Caco-2 (cell line): ENCODE data around the gene LRRC72. TPM values are rescaled to one million over a fixed set of nuclear protein-coding genes. Genes with fewer than 3 reads are reported as not detected.
"Not testable (repeated sequence)": the region's sequence is repeated elsewhere in the genome, so short reads cannot be mapped to it uniquely, and the experiment has no call there.

Source experiments
- BruUV-seq: library from RNA; stranded (reverse); fragments of 400-500 nt; replicated peaks from 2 replicates; lab custom pipeline; 2021; lab: Mats Ljungman, UMichigan
- CTCF ChIA-PET: fragments of 300-600 bp; sonication (Branson Sonifier 250); formaldehyde crosslinking; loops from one replicate; lab custom pipeline; 2022; ENCODE audit warnings: antibody characterized with exemption; lab: Charles Lee
- POLR2A ChIA-PET: fragments of 300-600 bp; sonication (Branson Sonifier 250); formaldehyde crosslinking; loops from one replicate; lab custom pipeline; 2022; ENCODE audit warnings: antibody characterized with exemption; lab: Charles Lee
- DNase-seq, 2 experiments: peaks; one replicate each; pipeline versions ENCODE4 v3.0.0 to v3.0.0-alpha.2; 2020 to 2022
- H3K27me3 ChIP-seq: replicated peaks from 2 replicates; pipeline ENCODE4 v1.6.0; 2011; ENCODE audit warnings: low read length; ENCODE audit not compliant: control insufficient read depth, insufficient read depth
- H3K36me3 ChIP-seq: 2 replicates; pipeline ENCODE4 v1.5.1; 2011; ENCODE audit warnings: low read length; ENCODE audit not compliant: control insufficient read depth, insufficient read depth
- H3K4me1 ChIP-seq: fragments of 250-450 bp; sonication (Bioruptor Pico); 2 replicates; pipeline ENCODE4 v1.5.1; 2020; ENCODE audit warnings: mild to moderate bottlenecking
- H3K4me3 ChIP-seq: 2 replicates; pipeline ENCODE4 v1.5.1; 2011; ENCODE audit warnings: low read depth, mild to moderate bottlenecking, control low read depth, low read length
- H3K9me3 ChIP-seq: fragments of 250-450 bp; sonication (Bioruptor Pico); 2 replicates; pipeline ENCODE4 v1.5.1; 2020; ENCODE audit warnings: mild to moderate bottlenecking, moderate library complexity
- H3K27ac Mint-ChIP-seq: one replicate; pipeline ENCODE4 v1.8.0; 2022; ENCODE audit warnings: mixed read lengths; ENCODE audit not compliant: unreplicated experiment
- H3K27me3 Mint-ChIP-seq: one replicate; pipeline ENCODE4 v1.8.0; 2022; ENCODE audit warnings: mixed read lengths; ENCODE audit not compliant: insufficient read depth, unreplicated experiment
- H3K36me3 Mint-ChIP-seq: one replicate; pipeline ENCODE4 v1.8.0; 2022; ENCODE audit warnings: mild to moderate bottlenecking, mixed read lengths; ENCODE audit not compliant: insufficient read depth, unreplicated experiment
- H3K4me1 Mint-ChIP-seq: one replicate; pipeline ENCODE4 v1.8.0; 2022; ENCODE audit warnings: low read depth, mixed read lengths; ENCODE audit not compliant: unreplicated experiment
- H3K4me3 Mint-ChIP-seq: one replicate; pipeline ENCODE4 v1.8.0; 2022; ENCODE audit warnings: mild to moderate bottlenecking, moderate library complexity, mixed read lengths; ENCODE audit not compliant: unreplicated experiment
- H3K9me3 Mint-ChIP-seq: one replicate; pipeline ENCODE4 v1.8.0; 2022; ENCODE audit warnings: mixed read lengths; ENCODE audit not compliant: unreplicated experiment
- CTCF ChIP-seq, 2 experiments: fragments of 200-600 bp in 1 of 2; IDR thresholded peaks; 1 replicate in 1 of 2; 2 replicates in 1 of 2; pipeline versions ENCODE4 v1.5.1 to v1.8.0; 2011 to 2022; ENCODE audit warnings: antibody characterized with exemption in 1 of 2, control low read depth in 1 of 2, inconsistent platforms in 1 of 2, low read depth in 1 of 2, low read length in 1 of 2, mild to moderate bottlenecking in 1 of 2, moderate library complexity in 1 of 2; ENCODE audit not compliant: insufficient read depth in 1 of 2, severe bottlenecking in 1 of 2, unreplicated experiment in 1 of 2
- intact Hi-C: fragments of 100-400 bp; cut with micrococcal nuclease; formaldehyde crosslinking; loops from one replicate; pipeline ENCODE4 v1.10.0; 2022; ENCODE audit not compliant: unreplicated experiment
- total RNA-seq: library from RNA; stranded (reverse); gene quantifications from 2 replicates; pipeline ENCODE4 v1.2.3, GENCODE V29; 2022

LRRC72 gene
- total RNA-seq, 1 experiment from 2014 or later = not detected

- Histone ChIP-seq H3K36me3 (no peaks in the 10 kb centered on the region), H3K9me3 (no peaks in the 10 kb centered on the region), H3K4me1 (peaks cover 5% of the 10 kb centered on the region; the same call in 1 of the 2 replicates), H3K4me3 (no peak overlapping the region), H3K27me3 (no peaks in the 10 kb centered on the region)
- H3K4me1 Mint-ChIP-seq = no peaks in the 10 kb centered on the region
- no peaks in the 10 kb centered on the region for H3K36me3 Mint-ChIP-seq
- no peak for TF ChIP-seq CTCF (IDR thresholded peaks at IDR 0.05; ENCODE audit: insufficient read depth in 1 of 2, low read depth in 1 of 2, low read length in 1 of 2, severe bottlenecking in 1 of 2, unreplicated experiment in 1 of 2)
- no peak overlapping the region for H3K4me3 Mint-ChIP-seq
- H3K27me3 Mint-ChIP-seq = no peaks in the 10 kb centered on the region
- POLR2A ChIA-PET = interaction anchor here (0.7 kb wide), 1 partner anchor 32 kb away, joined by 5 read pairs; no protein-coding TSS in a partner anchor
- no TSS peak for BruUV-seq
- H3K27ac Mint-ChIP-seq = no peak overlapping the region
- intact Hi-C loops = no loop called here
- no peaks in the 10 kb centered on the region for H3K9me3 Mint-ChIP-seq
- CTCF ChIA-PET = no interaction called here
- no peak for DNase-seq
These were observed 28.5 kb upstream of the LRRC72 start for GRCh38 chr7:16498122-16498521.

DNA sequence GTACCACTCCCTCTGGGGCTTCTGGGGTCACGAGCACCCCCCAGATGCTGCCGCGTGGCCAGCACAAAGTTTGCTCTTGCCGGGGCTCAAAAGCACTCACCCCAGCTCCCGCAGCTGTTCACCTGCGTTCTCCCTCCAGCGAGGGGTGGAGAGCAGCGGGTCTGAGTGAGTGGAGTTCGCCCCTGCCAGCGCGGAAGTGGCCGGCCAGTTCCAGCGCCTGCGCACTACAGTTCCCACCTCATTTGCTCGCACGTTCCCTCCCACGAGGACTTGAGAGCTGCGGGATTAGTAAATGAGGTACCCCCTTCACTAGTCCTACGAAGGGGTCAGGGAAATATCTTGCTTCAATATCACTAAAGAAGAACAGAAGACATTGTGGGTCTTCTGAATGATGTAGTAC, 24.3 kb upstream of the LRRC72 start:
- Histone ChIP-seq H3K36me3 (no peaks in the 10 kb centered on the region), H3K4me1 (peaks cover 11% of the 10 kb centered on the region; the same call in 1 of the 2 replicates), H3K4me3 (no peak overlapping the region), H3K9me3 (no peaks in the 10 kb centered on the region), H3K27me3 (no peaks in the 10 kb centered on the region)
- intact Hi-C loops = no loop called here
- no TSS peak for BruUV-seq
- Mint-ChIP-seq H3K27me3 (no peaks in the 10 kb centered on the region), H3K4me3 (no peak overlapping the region), H3K27ac (no peak overlapping the region), H3K9me3 (no peaks in the 10 kb centered on the region), H3K4me1 (peaks cover 7% of the 10 kb centered on the region), H3K36me3 (no peaks in the 10 kb centered on the region)
- POLR2A ChIA-PET = interaction anchor here (0.7 kb wide), 1 partner anchor 9 kb away, joined by 3 read pairs; no protein-coding TSS in a partner anchor
- CTCF ChIA-PET = no interaction called here
- no peak for DNase-seq
- no peak for TF ChIP-seq CTCF (IDR thresholded peaks at IDR 0.05; ENCODE audit: insufficient read depth in 1 of 2, low read depth in 1 of 2, low read length in 1 of 2, severe bottlenecking in 1 of 2, unreplicated experiment in 1 of 2)

GRCh38 chr7:16504019-16504418, 22.6 kb upstream of the LRRC72 start:
- Mint-ChIP-seq H3K9me3 (peaks cover 8% of the 10 kb centered on the region), H3K4me3 (no peak overlapping the region), H3K27ac (peak overlapping the region; percentile 5), H3K27me3 (no peaks in the 10 kb centered on the region), H3K36me3 (no peaks in the 10 kb centered on the region), H3K4me1 (peaks cover 7% of the 10 kb centered on the region)
- no peaks in the 10 kb centered on the region for H3K36me3 ChIP-seq
- intact Hi-C loops = no loop called here
- no TSS peak for BruUV-seq
- H3K27me3 ChIP-seq = no peaks in the 10 kb centered on the region
- H3K4me3 ChIP-seq = no peak overlapping the region
- ChIA-PET POLR2A (no interaction called here), CTCF (interaction anchor here (1.0 kb wide), 1 partner anchor 61 kb away, joined by 3 read pairs; no protein-coding TSS in a partner anchor)
- DNase-seq = no peak
- peaks cover 11% of the 10 kb centered on the region; the same call in 1 of the 2 replicates for H3K4me1 ChIP-seq
- TF ChIP-seq CTCF (IDR thresholded peaks at IDR 0.05; ENCODE audit: insufficient read depth in 1 of 2, low read depth in 1 of 2, low read length in 1 of 2, severe bottlenecking in 1 of 2, unreplicated experiment in 1 of 2) = no peak
- H3K9me3 ChIP-seq = no peaks in the 10 kb centered on the region

DNA sequence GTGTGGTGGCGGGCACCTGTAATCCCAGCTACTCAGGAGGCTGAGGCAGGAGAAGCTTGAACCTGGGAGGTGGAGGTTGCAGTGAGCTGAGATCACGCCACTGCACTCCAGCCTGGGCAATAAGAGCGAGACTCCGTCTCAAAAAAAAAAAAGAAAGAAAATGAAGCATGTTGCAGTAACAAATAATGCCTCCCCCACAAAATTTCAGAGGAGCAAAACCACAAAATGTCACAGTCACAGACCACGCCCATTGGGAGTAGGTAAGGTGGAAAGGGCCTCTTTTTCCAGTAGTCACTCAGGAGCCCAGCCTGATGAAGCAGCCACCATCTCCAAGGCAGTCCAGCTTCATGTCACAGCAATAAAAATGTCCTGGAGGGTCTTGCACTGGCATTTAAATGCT, 20.2 kb upstream of the LRRC72 start:
- H3K36me3 Mint-ChIP-seq, H3K9me3 Mint-ChIP-seq, H3K27me3 Mint-ChIP-seq, BruUV-seq, DNase-seq, H3K4me1 Mint-ChIP-seq, H3K27ac Mint-ChIP-seq, CTCF ChIA-PET, H3K4me3 Mint-ChIP-seq, H3K9me3 ChIP-seq, H3K27me3 ChIP-seq, H3K4me3 ChIP-seq, H3K36me3 ChIP-seq, intact Hi-C loops, POLR2A ChIA-PET: not testable (repeated sequence)
- peaks cover 11% of the 10 kb centered on the region; the same call in 1 of the 2 replicates for H3K4me1 ChIP-seq
